WI38 (cell line): ENCODE data around the gene GPR161.

Experiments used
- H3K4me3 ChIP-seq: 2 replicates; pipeline ENCODE4 v1.5.1; 2011; ENCODE audit warnings: low read depth, mild to moderate bottlenecking, control low read depth, low read length
- TF ChIP-seq, protein P1 (sequence below): IDR thresholded peaks from 2 replicates; pipeline ENCODE4 v1.5.1; 2012; ENCODE audit warnings: low read depth, mild to moderate bottlenecking, control low read depth, low read length

Gene GPR161

DNA sequence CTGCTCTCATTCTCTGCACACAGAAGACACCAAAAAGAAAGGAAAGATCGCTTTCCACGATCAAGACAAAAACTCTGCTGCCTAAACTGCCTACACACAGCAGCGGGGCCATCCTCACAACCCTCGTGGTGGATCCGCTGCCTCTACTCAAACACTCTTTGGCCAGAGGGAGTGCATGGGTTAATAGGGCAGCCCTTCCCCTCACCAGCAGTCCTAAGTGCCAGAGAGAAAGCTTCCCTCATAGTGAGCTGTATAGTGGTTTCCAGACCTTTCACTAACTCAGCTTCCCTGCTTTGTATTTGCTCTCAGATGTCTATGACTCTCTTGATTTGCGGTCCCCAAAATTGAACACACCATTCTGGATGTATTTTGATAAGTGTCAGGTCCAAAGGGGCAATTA is 30.9 kb downstream of the GPR161 start:
- TF ChIP-seq, protein P1, sequence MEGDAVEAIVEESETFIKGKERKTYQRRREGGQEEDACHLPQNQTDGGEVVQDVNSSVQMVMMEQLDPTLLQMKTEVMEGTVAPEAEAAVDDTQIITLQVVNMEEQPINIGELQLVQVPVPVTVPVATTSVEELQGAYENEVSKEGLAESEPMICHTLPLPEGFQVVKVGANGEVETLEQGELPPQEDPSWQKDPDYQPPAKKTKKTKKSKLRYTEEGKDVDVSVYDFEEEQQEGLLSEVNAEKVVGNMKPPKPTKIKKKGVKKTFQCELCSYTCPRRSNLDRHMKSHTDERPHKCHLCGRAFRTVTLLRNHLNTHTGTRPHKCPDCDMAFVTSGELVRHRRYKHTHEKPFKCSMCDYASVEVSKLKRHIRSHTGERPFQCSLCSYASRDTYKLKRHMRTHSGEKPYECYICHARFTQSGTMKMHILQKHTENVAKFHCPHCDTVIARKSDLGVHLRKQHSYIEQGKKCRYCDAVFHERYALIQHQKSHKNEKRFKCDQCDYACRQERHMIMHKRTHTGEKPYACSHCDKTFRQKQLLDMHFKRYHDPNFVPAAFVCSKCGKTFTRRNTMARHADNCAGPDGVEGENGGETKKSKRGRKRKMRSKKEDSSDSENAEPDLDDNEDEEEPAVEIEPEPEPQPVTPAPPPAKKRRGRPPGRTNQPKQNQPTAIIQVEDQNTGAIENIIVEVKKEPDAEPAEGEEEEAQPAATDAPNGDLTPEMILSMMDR = no peak
- H3K4me3 ChIP-seq = no peak overlapping the region

- TF ChIP-seq, protein P1 = no peak
- no peak overlapping the region for H3K4me3 ChIP-seq
Observed at GRCh38 chr1:168104535-168104934, 32.2 kb downstream of the GPR161 start.

- no peak overlapping the region for H3K4me3 ChIP-seq
- TF ChIP-seq, protein P1 = no peak
Observed at GRCh38 chr1:168102487-168102886, 34.2 kb downstream of the GPR161 start.

DNA sequence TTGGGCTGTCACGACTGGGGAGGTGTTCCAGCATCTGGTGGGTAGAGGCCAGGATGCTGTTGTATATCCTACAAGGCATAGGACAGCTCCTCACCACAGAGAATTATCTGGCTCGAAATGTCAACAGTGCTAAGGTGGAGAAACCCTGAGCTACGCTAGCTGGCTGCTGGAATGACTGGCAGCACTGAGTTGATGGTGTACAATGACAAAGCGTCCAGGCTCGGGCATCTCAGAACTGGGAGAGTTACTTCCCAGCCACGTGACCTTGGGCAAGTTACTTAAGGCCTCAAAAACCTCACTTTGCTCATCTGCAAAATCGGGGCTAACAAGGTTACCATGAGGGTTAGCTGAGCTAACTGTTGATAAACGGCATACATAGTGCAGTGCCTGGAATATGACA is 35.4 kb downstream of the GPR161 start:
- TF ChIP-seq, protein P1 = no peak
- H3K4me3 ChIP-seq = no peak overlapping the region

DNA sequence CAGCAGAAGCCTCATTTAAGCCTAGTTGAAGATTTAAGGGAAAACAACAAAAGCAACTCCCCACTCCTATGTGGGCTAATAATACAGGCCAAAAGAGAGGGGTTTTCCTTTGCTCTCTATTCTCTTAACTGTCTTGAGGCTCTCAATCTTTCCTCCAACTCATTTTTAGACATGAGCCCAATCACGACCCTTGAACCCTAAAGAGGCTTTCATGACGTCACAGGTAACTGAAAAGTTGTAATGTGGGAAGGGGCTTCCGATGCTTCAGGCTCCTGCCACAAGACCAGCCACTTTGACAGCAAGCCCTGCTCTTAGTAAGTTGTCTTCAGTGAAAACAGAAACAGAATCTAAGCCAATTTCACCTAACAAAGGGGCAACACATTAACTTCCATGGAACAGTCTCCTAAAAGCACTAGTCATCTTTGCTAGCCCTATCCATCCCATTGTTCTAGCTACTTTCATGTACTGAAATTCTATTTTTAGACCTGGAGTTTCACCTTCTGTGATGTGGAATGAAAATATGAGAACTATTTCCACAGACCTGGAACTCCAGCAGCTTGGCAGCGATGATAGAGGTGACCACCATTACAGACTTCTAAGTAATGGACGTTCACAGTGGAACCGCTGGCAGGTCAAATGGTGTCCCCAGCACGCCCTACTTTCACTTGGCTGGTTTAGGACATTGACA is 36.3 kb downstream of the GPR161 start:
- TF ChIP-seq, protein P1 = no peak
- no peak overlapping the region for H3K4me3 ChIP-seq

- no peak overlapping the region for H3K4me3 ChIP-seq
- TF ChIP-seq, protein P1 = no peak
Observed at GRCh38 chr1:168099337-168099801, 37.4 kb downstream of the GPR161 start.

DNA sequence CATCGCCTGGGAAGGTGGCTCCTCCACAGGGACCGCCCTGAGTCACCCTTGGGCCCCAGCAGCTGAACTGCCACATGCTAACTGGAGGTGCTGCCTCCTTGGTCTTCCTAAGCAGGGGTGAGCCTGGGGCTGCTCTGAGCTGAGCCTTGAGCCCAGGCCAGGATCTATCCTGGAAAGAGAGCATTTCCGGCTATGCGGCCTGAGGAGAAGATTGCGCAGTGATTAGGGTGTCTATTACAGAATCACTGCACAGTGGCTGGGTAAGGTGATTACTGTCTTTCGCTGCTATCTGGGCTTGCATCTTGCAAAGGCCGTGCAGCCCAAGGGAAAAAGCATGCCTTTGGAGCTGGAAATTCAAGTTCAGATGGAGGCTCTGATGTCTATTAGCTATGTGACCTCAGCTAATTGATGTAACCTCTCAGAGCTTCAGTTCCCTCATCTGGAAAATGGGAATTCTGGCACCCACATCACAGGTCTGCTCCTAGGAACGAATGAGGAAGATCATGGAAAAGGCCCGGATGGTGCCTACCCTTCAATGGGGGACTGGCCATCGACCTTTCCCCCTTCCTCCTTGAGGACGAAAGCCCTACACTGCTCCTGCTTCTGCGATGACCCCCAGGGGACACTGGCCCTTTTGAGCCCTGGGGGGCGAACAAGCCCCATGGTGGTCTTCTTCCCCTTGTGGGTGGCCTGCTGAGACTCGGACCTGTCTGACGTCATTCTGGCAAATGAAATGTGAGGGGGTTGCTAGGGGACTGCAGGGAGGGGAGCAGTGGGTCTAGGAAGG is 38.0 kb downstream of the GPR161 start:
- TF ChIP-seq, protein P1 = no peak
- H3K4me3 ChIP-seq = no peak overlapping the region
